ENCODE data around the gene XCL1.
"Not testable (repeated sequence)": the region's sequence is repeated elsewhere in the genome, so short reads cannot be mapped to it uniquely, and the experiment has no call there.

The XCL1 gene

DNA sequence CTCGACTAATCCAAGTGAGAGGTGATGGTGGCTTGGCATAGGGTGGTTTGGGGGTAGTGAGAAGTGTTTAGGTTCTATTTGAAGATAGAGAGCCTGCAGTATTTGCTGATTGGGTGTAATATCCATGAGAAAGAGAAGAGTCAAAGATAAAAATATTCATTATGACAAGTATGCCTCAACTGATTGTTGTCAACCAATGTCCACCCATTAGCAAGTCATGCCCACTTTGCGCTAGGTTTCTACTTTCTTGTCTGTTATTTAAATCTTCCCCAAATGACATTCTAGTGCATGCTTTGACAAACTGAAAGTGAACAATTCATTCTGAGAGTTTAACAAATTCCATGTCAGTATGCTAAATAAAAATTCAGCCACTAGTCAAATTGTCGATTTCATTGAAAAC lies 3.8 kb upstream of the XCL1 start:
- Histone ChIP-seq H3K36me3 (ENCODE audit: control insufficient read depth, insufficient read depth, low read length) (no peaks in the 10 kb centered on the region), H3K4me1 (ENCODE audit: control insufficient read depth, insufficient read depth, low read length) (peaks cover 12% of the 10 kb centered on the region), H3K27me3 (ENCODE audit: control insufficient read depth, insufficient read depth, low read length) (no peaks in the 10 kb centered on the region), H3K9me3 (ENCODE audit: control insufficient read depth, insufficient read depth, low read length) (no peaks in the 10 kb centered on the region), H3K4me3 (ENCODE audit: low read depth, low read length) (no peak overlapping the region), H3K9ac (ENCODE audit: low read depth, low read length) (no peak overlapping the region)

DNA sequence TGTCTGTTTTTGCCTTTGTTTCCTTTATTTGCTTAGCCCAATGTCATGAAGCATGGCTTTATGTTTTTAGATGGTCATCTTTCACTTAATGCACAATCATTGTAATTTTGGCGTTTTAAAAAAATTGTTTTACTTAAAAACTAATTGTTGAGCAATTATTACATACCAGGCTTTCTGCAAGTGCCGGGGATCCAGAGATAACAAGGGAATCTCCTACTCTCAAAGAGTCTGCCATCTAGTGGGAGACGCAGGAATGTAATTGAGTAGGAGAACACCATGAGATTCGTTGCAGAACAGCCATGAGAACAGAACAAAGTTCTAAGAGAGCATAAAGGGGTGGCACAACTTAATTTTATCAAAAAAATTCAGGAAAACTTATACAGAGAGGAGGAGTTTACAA lies 2.2 kb upstream of the XCL1 start:
- not testable (repeated sequence) for H3K4me3 ChIP-seq (ENCODE audit: low read depth, low read length); H3K9ac ChIP-seq (ENCODE audit: low read depth, low read length); H3K27me3 ChIP-seq (ENCODE audit: control insufficient read depth, insufficient read depth, low read length); H3K36me3 ChIP-seq (ENCODE audit: control insufficient read depth, insufficient read depth, low read length); H3K9me3 ChIP-seq (ENCODE audit: control insufficient read depth, insufficient read depth, low read length)
- peaks cover 12% of the 10 kb centered on the region for H3K4me1 ChIP-seq (ENCODE audit: control insufficient read depth, insufficient read depth, low read length)

- not testable (repeated sequence) for H3K36me3 ChIP-seq (ENCODE audit: control insufficient read depth, insufficient read depth, low read length); H3K4me3 ChIP-seq (ENCODE audit: low read depth, low read length); H3K4me1 ChIP-seq (ENCODE audit: control insufficient read depth, insufficient read depth, low read length); H3K9ac ChIP-seq (ENCODE audit: low read depth, low read length); H3K27me3 ChIP-seq (ENCODE audit: control insufficient read depth, insufficient read depth, low read length); H3K9me3 ChIP-seq (ENCODE audit: control insufficient read depth, insufficient read depth, low read length)
Observed at GRCh38 chr1:168578531-168579185, 2.3 kb downstream of the XCL1 start.

GRCh38 chr1:168580290-168580689 lies 3.9 kb downstream of the XCL1 start:
- not testable (repeated sequence) for H3K9ac ChIP-seq (ENCODE audit: low read depth, low read length); H3K27me3 ChIP-seq (ENCODE audit: control insufficient read depth, insufficient read depth, low read length); H3K9me3 ChIP-seq (ENCODE audit: control insufficient read depth, insufficient read depth, low read length); H3K36me3 ChIP-seq (ENCODE audit: control insufficient read depth, insufficient read depth, low read length); H3K4me1 ChIP-seq (ENCODE audit: control insufficient read depth, insufficient read depth, low read length); H3K4me3 ChIP-seq (ENCODE audit: low read depth, low read length)

DNA sequence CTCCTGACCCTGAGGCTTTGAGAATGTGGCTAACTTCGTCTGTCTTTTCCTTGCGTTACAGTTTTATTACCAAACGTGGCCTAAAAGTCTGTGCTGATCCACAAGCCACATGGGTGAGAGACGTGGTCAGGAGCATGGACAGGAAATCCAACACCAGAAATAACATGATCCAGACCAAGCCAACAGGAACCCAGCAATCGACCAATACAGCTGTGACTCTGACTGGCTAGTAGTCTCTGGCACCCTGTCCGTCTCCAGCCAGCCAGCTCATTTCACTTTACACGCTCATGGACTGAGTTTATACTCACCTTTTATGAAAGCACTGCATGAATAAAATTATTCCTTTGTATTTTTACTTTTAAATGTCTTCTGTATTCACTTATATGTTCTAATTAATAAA lies 4.6 kb downstream of the XCL1 start:
- H3K9ac ChIP-seq (ENCODE audit: low read depth, low read length); H3K27me3 ChIP-seq (ENCODE audit: control insufficient read depth, insufficient read depth, low read length); H3K36me3 ChIP-seq (ENCODE audit: control insufficient read depth, insufficient read depth, low read length); H3K4me1 ChIP-seq (ENCODE audit: control insufficient read depth, insufficient read depth, low read length); H3K4me3 ChIP-seq (ENCODE audit: low read depth, low read length); H3K9me3 ChIP-seq (ENCODE audit: control insufficient read depth, insufficient read depth, low read length): not testable (repeated sequence)

GRCh38 chr1:168581817-168582572 lies 5.6 kb downstream of the XCL1 start:
- Histone ChIP-seq H3K36me3 (ENCODE audit: control insufficient read depth, insufficient read depth, low read length) (no peaks in the 10 kb centered on the region), H3K9ac (ENCODE audit: low read depth, low read length) (no peak overlapping the region), H3K4me3 (ENCODE audit: low read depth, low read length) (no peak overlapping the region), H3K27me3 (ENCODE audit: control insufficient read depth, insufficient read depth, low read length) (no peaks in the 10 kb centered on the region), H3K4me1 (ENCODE audit: control insufficient read depth, insufficient read depth, low read length) (no peaks in the 10 kb centered on the region), H3K9me3 (ENCODE audit: control insufficient read depth, insufficient read depth, low read length) (no peaks in the 10 kb centered on the region)

DNA sequence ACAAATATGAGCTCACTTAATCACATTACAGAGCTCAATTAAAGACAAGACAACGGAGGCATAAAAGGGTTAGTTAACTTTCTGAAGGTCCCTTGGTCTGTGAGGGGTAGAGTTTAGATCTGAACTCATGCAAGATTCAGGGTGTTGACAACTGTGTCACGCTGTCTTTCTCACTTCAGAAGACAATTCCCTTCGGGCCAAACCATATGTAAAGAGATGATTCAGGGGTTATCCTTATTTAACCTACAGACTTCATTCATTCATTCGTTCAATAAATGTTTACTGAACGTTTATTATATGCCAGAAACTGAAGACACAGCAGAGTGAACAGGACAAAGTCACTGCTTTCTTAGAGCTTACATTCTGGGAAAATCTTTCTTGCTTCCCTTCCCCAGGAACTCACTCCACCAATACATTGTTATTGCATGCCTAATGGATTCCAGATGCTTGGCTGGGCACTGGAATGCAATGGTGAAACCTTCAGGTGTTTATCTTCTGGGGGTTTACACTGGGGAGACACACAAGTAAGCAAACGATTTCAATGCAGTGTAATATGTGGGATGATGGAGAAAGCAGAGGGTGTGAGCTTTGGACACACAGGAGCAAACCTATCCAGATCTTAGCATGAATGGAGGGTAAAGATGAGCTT lies 6.4 kb downstream of the XCL1 start:
- Histone ChIP-seq H3K9me3 (ENCODE audit: control insufficient read depth, insufficient read depth, low read length) (no peaks in the 10 kb centered on the region), H3K4me3 (ENCODE audit: low read depth, low read length) (no peak overlapping the region), H3K27me3 (ENCODE audit: control insufficient read depth, insufficient read depth, low read length) (no peaks in the 10 kb centered on the region), H3K9ac (ENCODE audit: low read depth, low read length) (no peak overlapping the region), H3K36me3 (ENCODE audit: control insufficient read depth, insufficient read depth, low read length) (no peaks in the 10 kb centered on the region), H3K4me1 (ENCODE audit: control insufficient read depth, insufficient read depth, low read length) (no peaks in the 10 kb centered on the region)

- Histone ChIP-seq H3K9ac (ENCODE audit: low read depth, low read length) (no peak overlapping the region), H3K36me3 (ENCODE audit: control insufficient read depth, insufficient read depth, low read length) (no peaks in the 10 kb centered on the region), H3K27me3 (ENCODE audit: control insufficient read depth, insufficient read depth, low read length) (no peaks in the 10 kb centered on the region)
Observed at GRCh38 chr1:168583571-168583970, 7.2 kb downstream of the XCL1 start.

DNA sequence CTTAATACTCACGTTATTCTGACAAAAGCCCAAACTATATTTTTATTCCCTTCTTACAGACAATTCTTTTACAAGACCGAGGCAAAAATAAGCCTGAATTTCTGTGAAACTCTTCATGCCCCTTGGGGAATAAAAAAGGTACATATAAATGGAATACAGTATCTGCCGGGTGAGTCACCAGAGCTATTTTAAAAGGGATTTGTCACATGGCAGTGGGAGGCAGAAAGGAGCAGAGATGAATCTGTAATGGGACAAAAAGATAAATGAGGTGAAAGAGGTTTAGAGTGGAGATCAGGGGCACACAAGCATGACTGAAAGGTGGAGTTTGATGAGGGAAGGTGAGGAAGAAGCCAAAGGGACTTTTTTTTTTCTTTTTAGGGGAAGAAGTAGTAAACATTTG lies 8.8 kb downstream of the XCL1 start:
- Histone ChIP-seq H3K27me3 (ENCODE audit: control insufficient read depth, insufficient read depth, low read length) (no peaks in the 10 kb centered on the region), H3K36me3 (ENCODE audit: control insufficient read depth, insufficient read depth, low read length) (no peaks in the 10 kb centered on the region), H3K4me1 (ENCODE audit: control insufficient read depth, insufficient read depth, low read length) (no peaks in the 10 kb centered on the region), H3K9me3 (ENCODE audit: control insufficient read depth, insufficient read depth, low read length) (no peaks in the 10 kb centered on the region), H3K9ac (ENCODE audit: low read depth, low read length) (no peak overlapping the region), H3K4me3 (ENCODE audit: low read depth, low read length) (no peak overlapping the region)

More at GRCh38 chr1:168583571-168583970, 7.2 kb downstream of the XCL1 start:
- H3K9me3 ChIP-seq (ENCODE audit: control insufficient read depth, insufficient read depth, low read length): no peaks in the 10 kb centered on the region
- no peaks in the 10 kb centered on the region for H3K4me1 ChIP-seq (ENCODE audit: control insufficient read depth, insufficient read depth, low read length)
- H3K4me3 ChIP-seq (ENCODE audit: low read depth, low read length): no peak overlapping the region

DNA sequence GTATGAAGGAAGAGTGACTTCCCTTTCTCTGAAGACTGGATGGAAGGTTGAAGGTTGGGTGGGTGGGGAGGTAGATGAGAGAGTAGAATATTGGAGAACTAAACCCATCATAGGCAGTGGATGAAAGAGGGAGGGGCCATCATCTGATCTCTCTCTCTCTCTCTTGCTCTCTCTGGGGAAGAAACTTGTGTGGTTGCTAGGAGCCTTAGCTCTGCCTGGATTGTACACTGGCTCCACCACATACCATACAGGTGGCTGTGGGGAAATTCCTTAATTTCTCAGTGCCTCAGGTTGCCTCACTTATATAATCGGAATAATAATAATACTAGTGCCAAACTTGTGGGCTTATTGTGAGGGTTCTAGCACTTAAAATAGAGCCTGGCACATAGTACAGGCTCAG lies 9.5 kb downstream of the XCL1 start:
- Histone ChIP-seq H3K36me3 (ENCODE audit: control insufficient read depth, insufficient read depth, low read length) (no peaks in the 10 kb centered on the region), H3K27me3 (ENCODE audit: control insufficient read depth, insufficient read depth, low read length) (no peaks in the 10 kb centered on the region), H3K4me3 (ENCODE audit: low read depth, low read length) (no peak overlapping the region), H3K9me3 (ENCODE audit: control insufficient read depth, insufficient read depth, low read length) (no peaks in the 10 kb centered on the region), H3K9ac (ENCODE audit: low read depth, low read length) (no peak overlapping the region), H3K4me1 (ENCODE audit: control insufficient read depth, insufficient read depth, low read length) (no peaks in the 10 kb centered on the region)

DNA sequence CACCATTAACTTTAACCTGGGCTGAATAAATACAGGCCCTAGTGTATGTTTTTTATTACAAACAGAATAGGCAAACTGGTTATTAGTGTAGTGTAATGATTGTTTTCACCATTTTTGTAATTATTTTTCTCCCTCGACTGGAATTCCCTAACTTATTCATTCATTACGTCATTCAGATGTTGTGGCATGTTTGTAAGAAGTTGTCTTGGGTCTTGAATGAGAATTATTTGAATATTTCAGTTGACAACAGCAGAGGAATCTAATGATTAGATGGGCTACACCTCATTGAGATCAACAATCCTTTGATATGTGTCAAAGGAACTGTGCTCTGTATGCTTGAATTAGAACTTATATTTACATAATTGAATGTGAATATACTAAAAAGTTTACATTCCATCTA lies 12.8 kb downstream of the XCL1 start:
- no peak overlapping the region for H3K4me3 ChIP-seq (ENCODE audit: low read depth, low read length)

GRCh38 chr1:168591066-168591465 lies 14.7 kb downstream of the XCL1 start:
- Histone ChIP-seq H3K27me3 (ENCODE audit: control insufficient read depth, insufficient read depth, low read length) (no peaks in the 10 kb centered on the region), H3K4me3 (ENCODE audit: low read depth, low read length) (no peak overlapping the region)

More for the DNA sequence above, 12.8 kb downstream of the XCL1 start:
- Histone ChIP-seq H3K27me3 (ENCODE audit: control insufficient read depth, insufficient read depth, low read length) (no peaks in the 10 kb centered on the region), H3K4me1 (ENCODE audit: control insufficient read depth, insufficient read depth, low read length) (no peaks in the 10 kb centered on the region), H3K9ac (ENCODE audit: low read depth, low read length) (no peak overlapping the region), H3K9me3 (ENCODE audit: control insufficient read depth, insufficient read depth, low read length) (no peaks in the 10 kb centered on the region), H3K36me3 (ENCODE audit: control insufficient read depth, insufficient read depth, low read length) (no peaks in the 10 kb centered on the region)

More at GRCh38 chr1:168591066-168591465, 14.7 kb downstream of the XCL1 start:
- no peaks in the 10 kb centered on the region for H3K36me3 ChIP-seq (ENCODE audit: control insufficient read depth, insufficient read depth, low read length)
- H3K9me3 ChIP-seq (ENCODE audit: control insufficient read depth, insufficient read depth, low read length): no peaks in the 10 kb centered on the region
- H3K4me1 ChIP-seq (ENCODE audit: control insufficient read depth, insufficient read depth, low read length): no peaks in the 10 kb centered on the region
- H3K9ac ChIP-seq (ENCODE audit: low read depth, low read length): no peak overlapping the region

Data from iPS-15b (cell line).